Activated CD4-positive, alpha-beta T cell treated with anti-CD3 and anti-CD28 coated beads, Interleukin-10, Interleukin-2, amounts not matched to agents 100 ng/mL and 50 ng/mL, durations not matched to agents 16 hours and 8 hours (primary cell): ENCODE measurements around the gene MRPS21.
"Not testable (repeated sequence)": the region's sequence is repeated elsewhere in the genome, so short reads cannot be mapped to it uniquely, and the experiment has no call there.

Experiments used
- DNase-seq: peaks from one replicate; pipeline ENCODE4 v3.0.0-alpha.2; 2020

The MRPS21 gene

GRCh38 chr1:150281758-150282557 is 11.7 kb upstream of the MRPS21 start, which contains the start of gene CIART:
TSS of gene CIART (plus strand) at chr1:150282554. CDS start at chr1:150283268, 714 bp downstream.
- peak; percentile 83 for DNase-seq

GRCh38 chr1:150282558-150282958 is 11.1 kb upstream of the MRPS21 start:
- no peak for DNase-seq

GRCh38 chr1:150283260-150283659 is 10.4 kb upstream of the MRPS21 start:
- DNase-seq: no peak

GRCh38 chr1:150288382-150288781 is 5.3 kb upstream of the MRPS21 start:
- DNase-seq: no peak

- no peak for DNase-seq
Observed at GRCh38 chr1:150288822-150289221, 4.8 kb upstream of the MRPS21 start.

- DNase-seq: no peak
Observed at GRCh38 chr1:150295476-150295875, 1.8 kb downstream of the MRPS21 start.

- no peak for DNase-seq
Observed at GRCh38 chr1:150299716-150300115, 6.1 kb downstream of the MRPS21 start.

- DNase-seq: no peak
Observed at GRCh38 chr1:150302338-150302737, 8.7 kb downstream of the MRPS21 start.

GRCh38 chr1:150302902-150303301 is 9.2 kb downstream of the MRPS21 start:
- no peak for DNase-seq

- DNase-seq: not testable (repeated sequence)
Observed at GRCh38 chr1:150308585-150308984, 14.9 kb downstream of the MRPS21 start.

GRCh38 chr1:150309758-150310508 is 16.3 kb downstream of the MRPS21 start:
- DNase-seq: no peak

GRCh38 chr1:150311762-150312161 is 18.1 kb downstream of the MRPS21 start:
- DNase-seq: no peak

GRCh38 chr1:150314691-150315090 is 21.0 kb downstream of the MRPS21 start:
- not testable (repeated sequence) for DNase-seq

- no peak for DNase-seq
Observed at GRCh38 chr1:150320667-150320978, 27.0 kb downstream of the MRPS21 start.

GRCh38 chr1:150321826-150322166 is 28.1 kb downstream of the MRPS21 start:
- peak; percentile 5 for DNase-seq

- peak; percentile 76 for DNase-seq
Observed at GRCh38 chr1:150322310-150322709, 28.6 kb downstream of the MRPS21 start.

GRCh38 chr1:150332651-150333290 is 39.1 kb downstream of the MRPS21 start:
- DNase-seq: no peak

- no peak for DNase-seq
Observed at GRCh38 chr1:150346316-150346715, 52.7 kb downstream of the MRPS21 start.

GRCh38 chr1:150352866-150353265 is 59.2 kb downstream of the MRPS21 start:
- DNase-seq: no peak
